T-helper 2 cell treated with Interferon-gamma antibody and Interleukin-4, amounts not matched to agents 5 μg/mL and 100 μg/mL, for 36 hours (primary cell): ENCODE results near the gene EDA.

Experiments used
- DNase-seq: peaks from one replicate; pipeline ENCODE4 v3.0.0; 2021; ENCODE audit warnings: low spot score
- H3K27ac Mint-ChIP-seq: one replicate; pipeline ENCODE4 v1.8.0; 2021; ENCODE audit warnings: mild to moderate bottlenecking, mixed read lengths
- H3K27me3 Mint-ChIP-seq: one replicate; pipeline ENCODE4 v1.8.0; 2021; ENCODE audit warnings: low read depth, mixed read lengths
- H3K36me3 Mint-ChIP-seq: one replicate; pipeline ENCODE4 v1.8.0; 2021; ENCODE audit warnings: low read depth, mixed read lengths
- H3K4me1 Mint-ChIP-seq: one replicate; pipeline ENCODE4 v1.8.0; 2021; ENCODE audit warnings: low read depth, mixed read lengths
- H3K4me3 Mint-ChIP-seq: one replicate; pipeline ENCODE4 v1.8.0; 2022; ENCODE audit warnings: mild to moderate bottlenecking, moderate library complexity, mixed read lengths
- H3K9me3 Mint-ChIP-seq: one replicate; pipeline ENCODE4 v1.8.0; 2021; ENCODE audit warnings: mixed read lengths

EDA gene

DNA sequence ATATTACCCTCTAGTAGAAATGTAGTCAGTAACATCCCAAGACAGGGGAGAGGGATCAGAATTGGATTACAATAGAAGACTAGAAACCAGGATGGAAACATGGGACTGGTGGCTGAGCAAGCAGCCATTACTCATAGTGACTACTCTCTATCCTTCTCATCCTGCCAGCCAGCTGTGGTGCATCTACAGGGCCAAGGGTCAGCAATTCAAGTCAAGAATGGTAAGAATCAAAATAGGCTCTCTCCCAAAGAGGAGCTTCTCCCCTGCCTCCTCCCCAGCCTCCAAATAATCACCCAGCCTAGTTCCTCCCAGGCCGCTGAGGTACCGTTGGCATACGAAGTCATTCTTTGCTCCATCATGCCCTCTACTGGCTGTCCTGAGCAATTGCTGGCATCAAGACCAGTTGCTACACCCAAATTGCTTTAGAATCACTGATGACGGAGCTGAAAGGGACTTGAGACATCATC lies 414.4 kb downstream of the EDA start:
- no peak overlapping the region for H3K4me3 Mint-ChIP-seq
- H3K4me1 Mint-ChIP-seq = peaks cover 9% of the 10 kb centered on the region
- no peaks in the 10 kb centered on the region for H3K36me3 Mint-ChIP-seq
- no peaks in the 10 kb centered on the region for H3K27me3 Mint-ChIP-seq
- peak; percentile 17 for DNase-seq
- H3K27ac Mint-ChIP-seq = no peak overlapping the region
- no peaks in the 10 kb centered on the region for H3K9me3 Mint-ChIP-seq

DNA sequence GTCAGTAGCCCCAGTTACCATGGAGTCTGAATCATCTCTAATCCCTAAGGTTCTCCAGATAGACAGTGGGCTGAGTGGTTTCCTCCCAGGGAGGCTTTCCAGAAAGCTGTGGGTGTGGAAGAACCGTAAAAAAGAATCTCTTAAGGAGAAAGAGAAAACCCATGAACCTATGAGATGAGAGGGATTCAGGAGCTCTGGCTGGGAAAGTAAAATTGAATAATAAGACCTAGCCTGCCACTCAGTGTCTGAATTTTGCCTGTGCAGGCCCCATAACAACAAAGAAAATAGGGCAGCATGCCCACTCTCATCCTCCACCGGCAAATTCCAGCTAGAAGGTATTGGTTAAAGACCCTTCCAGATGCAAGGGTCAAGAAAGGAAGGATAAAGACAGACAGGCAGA lies 416.9 kb downstream of the EDA start:
- Mint-ChIP-seq H3K4me3 (no peak overlapping the region), H3K27me3 (no peaks in the 10 kb centered on the region), H3K4me1 (no peaks in the 10 kb centered on the region), H3K9me3 (no peaks in the 10 kb centered on the region), H3K36me3 (no peaks in the 10 kb centered on the region), H3K27ac (no peak overlapping the region)
- no peak for DNase-seq

- H3K27ac Mint-ChIP-seq = peak overlapping the region; percentile 8
- no peaks in the 10 kb centered on the region for H3K4me1 Mint-ChIP-seq
Observed at GRCh38 chrX:70033348-70034051, 417.6 kb downstream of the EDA start.

DNA sequence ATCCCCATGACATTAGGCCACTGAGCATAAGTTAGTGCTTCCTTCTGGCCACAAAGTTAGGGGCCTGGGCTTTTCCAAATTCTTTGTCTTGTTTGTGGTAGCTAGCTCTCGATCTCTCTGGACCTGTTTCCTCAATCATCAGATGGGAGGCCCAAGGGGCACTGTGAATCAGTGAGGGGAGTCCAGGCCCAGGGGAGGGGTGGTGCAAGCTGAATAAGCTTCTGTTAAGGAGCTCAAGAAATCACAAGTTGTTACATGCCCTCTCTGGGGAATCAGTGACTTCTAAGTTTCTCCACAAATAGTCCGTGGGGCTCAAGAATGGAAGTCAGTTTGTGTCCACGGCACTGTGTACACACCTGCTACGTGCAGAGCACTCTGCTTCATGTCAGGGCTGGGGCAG lies 418.7 kb downstream of the EDA start:
- Mint-ChIP-seq H3K9me3 (no peaks in the 10 kb centered on the region), H3K36me3 (no peaks in the 10 kb centered on the region), H3K4me3 (no peak overlapping the region), H3K4me1 (no peaks in the 10 kb centered on the region), H3K27ac (no peak overlapping the region), H3K27me3 (no peaks in the 10 kb centered on the region)
- no peak for DNase-seq

More at GRCh38 chrX:70033348-70034051, 417.6 kb downstream of the EDA start:
- Mint-ChIP-seq H3K36me3 (no peaks in the 10 kb centered on the region), H3K9me3 (no peaks in the 10 kb centered on the region), H3K4me3 (no peak overlapping the region), H3K27me3 (no peaks in the 10 kb centered on the region)
- no peak for DNase-seq

DNA sequence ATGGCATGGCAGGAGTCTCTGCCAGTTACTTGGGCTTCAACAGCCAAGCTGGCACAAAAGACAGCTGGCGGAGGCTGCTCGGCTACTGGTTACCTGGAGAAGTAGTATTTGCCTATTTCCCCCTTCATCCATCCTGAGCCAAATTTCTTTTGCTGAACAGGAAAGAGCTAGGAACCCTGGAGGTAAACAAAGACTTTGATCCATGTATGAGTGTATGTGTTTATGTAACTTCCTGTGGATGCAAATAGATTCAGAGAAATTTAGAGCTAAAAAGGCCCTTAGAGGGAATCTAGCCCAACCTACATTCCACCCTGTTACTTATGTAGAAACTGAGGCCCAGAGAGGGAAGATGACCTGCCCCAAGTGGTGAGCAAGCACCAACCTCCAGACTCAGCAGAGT lies 422.6 kb downstream of the EDA start:
- no peaks in the 10 kb centered on the region for H3K9me3 Mint-ChIP-seq
- H3K36me3 Mint-ChIP-seq = no peaks in the 10 kb centered on the region
- DNase-seq = no peak
- H3K4me1 Mint-ChIP-seq = no peaks in the 10 kb centered on the region
- H3K4me3 Mint-ChIP-seq = no peak overlapping the region
- H3K27ac Mint-ChIP-seq = no peak overlapping the region
- H3K27me3 Mint-ChIP-seq = no peaks in the 10 kb centered on the region

DNA sequence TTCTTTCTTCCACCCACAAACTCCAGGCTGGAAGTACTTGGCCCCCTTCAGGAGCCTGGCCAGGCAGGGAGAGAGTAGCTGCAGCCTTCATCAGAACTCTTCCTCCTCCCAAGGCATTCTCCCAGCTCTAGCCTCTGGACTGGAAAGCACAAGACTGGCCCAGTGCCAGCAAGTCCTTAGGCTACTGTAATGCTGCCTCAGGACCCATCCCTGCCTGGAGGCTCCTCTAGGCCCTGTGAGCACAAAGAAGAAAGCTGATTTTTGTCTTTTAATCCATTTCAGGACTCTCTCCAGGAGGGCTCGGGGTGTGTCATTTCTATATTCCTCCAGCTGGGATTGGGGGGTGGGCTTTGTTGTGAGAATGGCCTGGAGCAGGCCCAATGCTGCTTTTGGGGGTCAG lies 423.0 kb downstream of the EDA start:
- no peak overlapping the region for H3K27ac Mint-ChIP-seq
- H3K36me3 Mint-ChIP-seq = no peaks in the 10 kb centered on the region
- H3K9me3 Mint-ChIP-seq = no peaks in the 10 kb centered on the region
- no peak for DNase-seq
- no peak overlapping the region for H3K4me3 Mint-ChIP-seq
- H3K4me1 Mint-ChIP-seq = no peaks in the 10 kb centered on the region
- no peaks in the 10 kb centered on the region for H3K27me3 Mint-ChIP-seq

- Mint-ChIP-seq H3K36me3 (no peaks in the 10 kb centered on the region), H3K4me3 (no peak overlapping the region), H3K27ac (no peak overlapping the region), H3K27me3 (no peaks in the 10 kb centered on the region), H3K4me1 (no peaks in the 10 kb centered on the region), H3K9me3 (no peaks in the 10 kb centered on the region)
- DNase-seq = no peak
Observed at GRCh38 chrX:70039758-70040157, 423.8 kb downstream of the EDA start.

GRCh38 chrX:70041993-70042392 lies 426.1 kb downstream of the EDA start:
- Mint-ChIP-seq H3K36me3 (no peaks in the 10 kb centered on the region), H3K4me3 (no peak overlapping the region), H3K4me1 (no peaks in the 10 kb centered on the region), H3K27me3 (no peaks in the 10 kb centered on the region), H3K9me3 (no peaks in the 10 kb centered on the region), H3K27ac (no peak overlapping the region)
- no peak for DNase-seq

DNA sequence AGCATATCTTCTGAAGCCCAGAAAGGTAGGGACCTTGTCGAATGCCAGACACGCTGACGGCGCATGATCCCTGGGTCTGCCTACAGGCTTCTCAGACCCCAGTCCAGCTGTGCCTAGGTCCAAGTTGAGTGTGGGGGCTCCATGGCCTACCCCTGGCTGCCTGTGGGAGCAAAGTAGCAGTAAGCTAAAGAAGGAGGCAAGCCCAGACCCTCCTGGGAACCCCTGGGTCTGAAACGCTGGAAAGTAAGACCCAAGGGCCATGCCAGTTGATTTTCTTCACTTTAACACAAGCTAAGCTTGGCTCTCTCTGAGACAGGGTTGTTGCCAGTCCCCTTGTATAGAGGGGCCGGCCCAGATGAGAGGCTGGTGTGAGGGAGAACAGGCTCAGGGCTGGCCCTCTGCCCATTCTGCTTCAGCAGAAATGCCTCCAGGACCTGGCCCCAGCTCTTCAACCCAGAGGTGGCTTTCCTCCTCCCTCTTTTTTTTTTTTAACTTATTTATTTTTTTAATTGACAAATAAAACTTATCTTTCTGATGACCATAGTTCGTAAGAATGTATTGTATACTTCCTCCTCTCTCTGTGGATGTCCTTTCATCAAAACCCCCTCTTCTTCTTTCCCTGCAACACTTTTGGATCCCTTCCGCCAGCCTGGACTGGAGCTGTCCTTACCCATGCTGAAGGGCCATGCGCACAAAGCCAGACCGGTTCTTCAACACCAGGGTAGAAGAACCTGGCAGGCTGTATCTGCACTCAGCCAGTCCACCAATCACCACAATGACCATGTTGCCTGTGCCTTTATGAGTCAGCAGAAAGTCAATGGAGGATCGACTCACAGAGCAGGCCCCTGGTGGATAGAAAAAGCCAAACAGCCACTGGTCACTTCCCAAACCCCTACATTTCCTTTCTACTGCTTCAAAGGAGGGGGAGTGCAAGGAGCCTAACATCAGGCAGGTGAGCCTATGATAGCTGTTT lies 426.8 kb downstream of the EDA start:
- no peaks in the 10 kb centered on the region for H3K4me1 Mint-ChIP-seq
- H3K36me3 Mint-ChIP-seq = no peaks in the 10 kb centered on the region
- no peaks in the 10 kb centered on the region for H3K9me3 Mint-ChIP-seq
- no peak overlapping the region for H3K27ac Mint-ChIP-seq
- DNase-seq = no peak
- no peak overlapping the region for H3K4me3 Mint-ChIP-seq
- H3K27me3 Mint-ChIP-seq = no peaks in the 10 kb centered on the region

DNA sequence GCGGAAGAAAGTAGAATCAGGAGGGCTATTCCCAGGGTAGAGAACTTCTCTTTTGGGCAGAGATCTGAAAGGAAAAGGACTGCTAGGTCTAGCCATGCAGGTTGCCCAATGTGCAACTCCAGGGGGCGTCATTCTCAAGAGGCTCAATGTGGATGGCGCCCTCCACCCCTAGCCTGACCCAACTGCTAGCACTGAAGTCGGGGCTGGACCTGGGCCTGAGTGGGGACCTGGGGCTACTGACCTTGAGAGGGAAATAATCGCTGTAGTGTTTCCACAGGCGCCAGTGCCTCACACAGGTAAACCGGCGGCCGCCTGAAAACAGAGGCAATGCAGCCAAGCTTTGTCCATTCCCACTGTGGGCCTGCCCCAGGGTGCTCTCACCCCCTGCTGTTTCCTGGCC lies 427.8 kb downstream of the EDA start:
- H3K27me3 Mint-ChIP-seq = peaks cover 3% of the 10 kb centered on the region
- no peak overlapping the region for H3K4me3 Mint-ChIP-seq
- no peak overlapping the region for H3K27ac Mint-ChIP-seq

GRCh38 chrX:70044541-70045245 lies 428.8 kb downstream of the EDA start:
- no peak for DNase-seq
- Mint-ChIP-seq H3K4me3 (no peak overlapping the region), H3K27me3 (peaks cover 3% of the 10 kb centered on the region), H3K36me3 (no peaks in the 10 kb centered on the region), H3K9me3 (no peaks in the 10 kb centered on the region), H3K4me1 (no peaks in the 10 kb centered on the region), H3K27ac (no peak overlapping the region)

More for the DNA sequence above, 427.8 kb downstream of the EDA start:
- Mint-ChIP-seq H3K4me1 (no peaks in the 10 kb centered on the region), H3K36me3 (no peaks in the 10 kb centered on the region), H3K9me3 (no peaks in the 10 kb centered on the region)
- no peak for DNase-seq

GRCh38 chrX:70046978-70047377 lies 431.1 kb downstream of the EDA start:
- no peaks in the 10 kb centered on the region for H3K36me3 Mint-ChIP-seq
- no peak for DNase-seq
- H3K9me3 Mint-ChIP-seq = no peaks in the 10 kb centered on the region
- H3K4me3 Mint-ChIP-seq = no peak overlapping the region
- peaks cover 3% of the 10 kb centered on the region for H3K27me3 Mint-ChIP-seq
- H3K27ac Mint-ChIP-seq = no peak overlapping the region
- no peaks in the 10 kb centered on the region for H3K4me1 Mint-ChIP-seq

GRCh38 chrX:70049406-70049805 lies 433.5 kb downstream of the EDA start:
- no peaks in the 10 kb centered on the region for H3K9me3 Mint-ChIP-seq
- no peak overlapping the region for H3K4me3 Mint-ChIP-seq
- no peak for DNase-seq
- no peaks in the 10 kb centered on the region for H3K36me3 Mint-ChIP-seq
- no peaks in the 10 kb centered on the region for H3K4me1 Mint-ChIP-seq
- H3K27me3 Mint-ChIP-seq = peaks cover 3% of the 10 kb centered on the region
- H3K27ac Mint-ChIP-seq = no peak overlapping the region

DNA sequence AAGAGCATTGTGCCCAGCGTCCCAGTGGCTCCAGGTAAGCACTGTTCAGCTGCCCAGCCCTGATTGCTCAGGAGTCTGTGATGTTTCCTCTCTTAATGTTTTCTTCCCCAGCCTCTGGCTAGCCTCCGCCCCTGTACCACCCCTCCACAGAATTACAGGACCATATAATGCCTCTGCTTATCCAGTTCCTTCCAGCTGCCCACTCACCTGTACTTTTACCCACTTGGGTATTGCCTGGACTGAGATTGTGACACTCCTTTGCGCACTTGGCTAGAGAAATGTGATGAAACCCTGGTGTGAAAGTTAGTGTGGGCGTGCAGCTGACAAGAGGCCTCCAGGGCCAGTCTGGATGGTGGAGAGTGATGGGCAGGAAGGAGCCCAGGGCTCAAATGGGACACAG lies 434.0 kb downstream of the EDA start, which contains the start of gene AWAT2:
Gene AWAT2 (minus strand): TSS at position 14 of the 400 bp plus-strand sequence. CDS start 6 bp downstream, at position 8.
- H3K27ac Mint-ChIP-seq = no peak within 1 kb of the TSS
- H3K4me1 Mint-ChIP-seq = no peaks in the 10 kb centered on the region
- no peaks in the 10 kb centered on the region for H3K9me3 Mint-ChIP-seq
- no peak within 1 kb of the TSS for H3K4me3 Mint-ChIP-seq
- H3K27me3 Mint-ChIP-seq = peaks cover 3% of the 10 kb centered on the region
- no peaks in the 10 kb centered on the region for H3K36me3 Mint-ChIP-seq
- no peak for DNase-seq
